Upper lobe of right lung (tissue), 1 donor: Measurements from ENCODE around the gene CCDC27. TPM values are rescaled to one million over a fixed set of nuclear protein-coding genes. Genes with fewer than 3 reads are reported as not detected.

ENCODE experiments used
- ATAC-seq: fragments of 200-7000 bp; cut with Tn5 transposase; one replicate; pipeline ENCODE4 v1.9.1; 2020; ENCODE audit warnings: mild to moderate bottlenecking, moderate library complexity
- DNase-seq: peaks from one replicate; pipeline ENCODE4 v3.0.0-alpha.2; 2020
- H3K27ac ChIP-seq: fragments of 200-600 bp; one replicate; pipeline ENCODE4 v1.8.0; 2022
- H3K27me3 ChIP-seq: fragments of 200-600 bp; one replicate; pipeline ENCODE4 v1.8.0; 2022; ENCODE audit warnings: mild to moderate bottlenecking
- H3K36me3 ChIP-seq: fragments of 200-600 bp; one replicate; pipeline ENCODE4 v1.8.0; 2022
- H3K4me1 ChIP-seq: fragments of 200-600 bp; one replicate; pipeline ENCODE4 v1.8.0; 2022
- H3K4me3 ChIP-seq: fragments of 200-600 bp; one replicate; pipeline ENCODE4 v1.8.0; 2022; ENCODE audit warnings: mild to moderate bottlenecking
- H3K9me3 ChIP-seq: fragments of 200-600 bp; one replicate; pipeline ENCODE4 v1.8.0; 2022
- intact Hi-C: fragments of 100-400 bp; cut with DNase I; formaldehyde crosslinking; loops from one replicate; pipeline ENCODE4 v1.11.0; 2022
- total RNA-seq: library from RNA; stranded (reverse); fragmentation: NEBNext Ultra II Directional; extraction: Animal tissue kit (Norgen Biotek cat#: 25700); gene quantifications from one replicate; pipeline ENCODE4 v1.2.1, GENCODE V29; 2021
- TF ChIP-seq, protein P1 (sequence below): fragments of 200-600 bp; IDR thresholded peaks from one replicate; pipeline ENCODE4 v1.8.0; 2022; ENCODE audit warnings: antibody characterized with exemption
- donor health status: DM: no; HTN: yes; CAD: no; lungs with severe emphysema.

Gene CCDC27
- total RNA-seq, 1 donor from 2014 or later: not detected

GRCh38 chr1:3741566-3742438 is 10.4 kb upstream of the CCDC27 start:
- ATAC-seq: no peak
- no peak overlapping the region for H3K4me3 ChIP-seq
- intact Hi-C loops: no loop called here
- no peaks in the 10 kb centered on the region for H3K9me3 ChIP-seq
- H3K27me3 ChIP-seq: no peaks in the 10 kb centered on the region
- no peak overlapping the region for H3K27ac ChIP-seq
- no peak for DNase-seq
- no peaks in the 10 kb centered on the region for H3K4me1 ChIP-seq
- TF ChIP-seq, protein P1, sequence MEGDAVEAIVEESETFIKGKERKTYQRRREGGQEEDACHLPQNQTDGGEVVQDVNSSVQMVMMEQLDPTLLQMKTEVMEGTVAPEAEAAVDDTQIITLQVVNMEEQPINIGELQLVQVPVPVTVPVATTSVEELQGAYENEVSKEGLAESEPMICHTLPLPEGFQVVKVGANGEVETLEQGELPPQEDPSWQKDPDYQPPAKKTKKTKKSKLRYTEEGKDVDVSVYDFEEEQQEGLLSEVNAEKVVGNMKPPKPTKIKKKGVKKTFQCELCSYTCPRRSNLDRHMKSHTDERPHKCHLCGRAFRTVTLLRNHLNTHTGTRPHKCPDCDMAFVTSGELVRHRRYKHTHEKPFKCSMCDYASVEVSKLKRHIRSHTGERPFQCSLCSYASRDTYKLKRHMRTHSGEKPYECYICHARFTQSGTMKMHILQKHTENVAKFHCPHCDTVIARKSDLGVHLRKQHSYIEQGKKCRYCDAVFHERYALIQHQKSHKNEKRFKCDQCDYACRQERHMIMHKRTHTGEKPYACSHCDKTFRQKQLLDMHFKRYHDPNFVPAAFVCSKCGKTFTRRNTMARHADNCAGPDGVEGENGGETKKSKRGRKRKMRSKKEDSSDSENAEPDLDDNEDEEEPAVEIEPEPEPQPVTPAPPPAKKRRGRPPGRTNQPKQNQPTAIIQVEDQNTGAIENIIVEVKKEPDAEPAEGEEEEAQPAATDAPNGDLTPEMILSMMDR: no peak
- H3K36me3 ChIP-seq: peaks cover 44% of the 10 kb centered on the region

GRCh38 chr1:3742439-3743298 is 9.6 kb upstream of the CCDC27 start:
- H3K27ac ChIP-seq: no peak overlapping the region
- no peak overlapping the region for H3K4me3 ChIP-seq
- no peaks in the 10 kb centered on the region for H3K27me3 ChIP-seq
- DNase-seq: no peak
- TF ChIP-seq, protein P1: no peak
- H3K9me3 ChIP-seq: no peaks in the 10 kb centered on the region
- intact Hi-C loops: no loop called here
- no peak for ATAC-seq
- peaks cover 2% of the 10 kb centered on the region for H3K4me1 ChIP-seq
- peaks cover 35% of the 10 kb centered on the region for H3K36me3 ChIP-seq

GRCh38 chr1:3743421-3743820 is 8.8 kb upstream of the CCDC27 start:
- DNase-seq: no peak
- Histone ChIP-seq H3K27me3 (no peaks in the 10 kb centered on the region), H3K9me3 (no peaks in the 10 kb centered on the region), H3K4me1 (peaks cover 7% of the 10 kb centered on the region), H3K4me3 (no peak overlapping the region), H3K36me3 (peaks cover 27% of the 10 kb centered on the region), H3K27ac (no peak overlapping the region)
- no peak for ATAC-seq
- intact Hi-C loops: no loop called here
- TF ChIP-seq, protein P1: no peak

GRCh38 chr1:3743826-3744225 is 8.4 kb upstream of the CCDC27 start:
- Histone ChIP-seq H3K4me3 (no peak overlapping the region), H3K9me3 (no peaks in the 10 kb centered on the region), H3K27me3 (no peaks in the 10 kb centered on the region), H3K36me3 (peaks cover 23% of the 10 kb centered on the region), H3K27ac (no peak overlapping the region), H3K4me1 (peaks cover 7% of the 10 kb centered on the region)
- ATAC-seq: no peak
- no peak for DNase-seq
- TF ChIP-seq, protein P1: no peak
- intact Hi-C loops: no loop called here

DNA sequence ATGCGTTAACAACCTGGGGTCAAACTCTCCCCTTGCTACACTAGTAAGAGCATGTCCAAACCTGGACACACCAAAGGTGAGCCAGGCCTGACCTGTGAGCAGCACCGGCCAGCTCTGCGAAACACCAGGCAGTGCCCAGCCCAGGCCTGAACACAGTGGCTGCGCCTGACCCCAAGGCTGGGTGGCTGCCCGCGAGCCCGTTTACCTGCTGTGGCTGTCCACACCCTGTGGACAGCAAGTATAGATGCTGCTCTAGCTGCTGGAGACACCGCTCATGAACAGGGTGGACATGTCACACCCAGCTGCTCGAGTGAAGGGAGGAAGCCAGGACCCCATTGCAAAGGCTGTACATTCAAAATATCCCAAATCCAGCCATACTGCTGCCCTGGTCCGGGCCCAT is 7.6 kb upstream of the CCDC27 start:
- Histone ChIP-seq H3K27me3 (no peaks in the 10 kb centered on the region), H3K4me3 (no peak overlapping the region), H3K36me3 (peaks cover 21% of the 10 kb centered on the region), H3K4me1 (peaks cover 7% of the 10 kb centered on the region), H3K27ac (no peak overlapping the region), H3K9me3 (no peaks in the 10 kb centered on the region)
- ATAC-seq (no peak), DNase-seq (no peak)
- TF ChIP-seq, protein P1: no peak
- intact Hi-C loops: no loop called here
